K562 (cell line): ENCODE results near the gene EPHA2. TPM values are rescaled to one million over a fixed set of nuclear protein-coding genes. Genes with fewer than 3 reads are reported as not detected.

Source experiments
- HMGN3 ChIP-seq: IDR thresholded peaks from 2 replicates; pipeline ENCODE4 v1.6.1; 2011; ENCODE audit warnings: borderline replicate concordance, low read depth, mild to moderate bottlenecking, mixed read lengths, low read length; ENCODE audit not compliant: insufficient read length; ENCODE audit errors: extremely low read depth
- KDM5B ChIP-seq: fragments of 200-600 bp; sonication (generic); IDR thresholded peaks from 2 replicates; pipeline ENCODE4 v1.6.1; 2012; ENCODE audit warnings: low read depth, mild to moderate bottlenecking, moderate library complexity, low read length, control low read depth, inconsistent platforms; ENCODE audit not compliant: insufficient replicate concordance
- MIER1 ChIP-seq: fragments of 450-650 bp; IDR thresholded peaks from 2 replicates; pipeline ENCODE4 v1.6.1; 2016; ENCODE audit warnings: antibody characterized with exemption, mild to moderate bottlenecking, low read depth
- RBM15 ChIP-seq: fragments of 200-400 bp; formaldehyde crosslinking; IDR thresholded peaks from 2 replicates; pipeline ENCODE4 v1.6.1; 2018; ENCODE audit warnings: mild to moderate bottlenecking, low read length, moderate library complexity; ENCODE audit not compliant: insufficient read depth
- SAFB2 ChIP-seq: fragments of 200-400 bp; formaldehyde crosslinking; IDR thresholded peaks from 2 replicates; pipeline ENCODE4 v1.6.1; 2018; ENCODE audit warnings: borderline replicate concordance, low read length, low read depth, moderate library complexity; ENCODE audit not compliant: severe bottlenecking
- SMARCE1 ChIP-seq: fragments of 450-650 bp; IDR thresholded peaks from 2 replicates; pipeline ENCODE4 v1.7.1; 2016; ENCODE audit warnings: mild to moderate bottlenecking
- SREBF1 ChIP-seq: fragments of 150-350 bp; IDR thresholded peaks from 2 replicates; pipeline ENCODE4 v1.6.1; 2014; ENCODE audit warnings: antibody characterized with exemption, low read depth, low read length, borderline replicate concordance
- ZNF274 ChIP-seq: IDR thresholded peaks from 2 replicates; pipeline ENCODE4 v1.6.1; 2011; ENCODE audit warnings: low read depth, mild to moderate bottlenecking, low read length, moderate library complexity, borderline replicate concordance
- polyA plus RNA-seq, 8 experiments: library from polyadenylated mRNA; depleted of rRNA in 4 of 8; stranded (reverse) in 5 of 8; unstranded in 3 of 8; fragments of >200 nt; fragmentation: Nextera tagmentation in 2 of 8; fragmentation: Illumina TruSeq in 1 of 8; extraction: Ambion mirVana in 2 of 8; extraction: Trizol in 1 of 8; gene quantifications; 2 replicates each; pipeline versions ENCODE4 v1.2.1 to v1.2.3, GENCODE V29; 2011 to 2014; ENCODE audit warnings: inconsistent platforms in 1 of 8, missing spikeins in 1 of 8
- total RNA-seq, 7 experiments: library from RNA; depleted of rRNA in 6 of 7; stranded (reverse); fragments of >200 nt in 6 of 7; fragmentation: Illumina TruSeq in 2 of 7; extraction: Trizol in 2 of 7; gene quantifications; 2 replicates each; pipeline versions ENCODE4 v1.2.1 to v1.2.3, GENCODE V29; 2011 to 2021; ENCODE audit warnings: low replicate concordance in 1 of 7
- TF ChIP-seq, protein P1 (sequence below): sonication (generic); formaldehyde crosslinking; IDR thresholded peaks from 2 replicates; pipeline ENCODE4 v1.8.1; 2023; ENCODE audit warnings: mild to moderate bottlenecking, missing genetic modification reagents
- TF ChIP-seq, protein P2 (sequence below): sonication (generic); IDR thresholded peaks from 2 replicates; pipeline ENCODE4 v1.6.1; 2016
- TF ChIP-seq, protein P3 (sequence below): fragments of 450-650 bp; IDR thresholded peaks from 2 replicates; pipeline ENCODE4 v1.6.1; 2016; ENCODE audit warnings: mild to moderate bottlenecking, moderate library complexity

Gene EPHA2
- total and polyA plus RNA-seq, 9 of the 15 experiments (the other 6 are each of a cell fraction or from before 2014, with no cell fraction given): 0.04 to 0.40 (median 0.07) TPM; not detected in 4

DNA sequence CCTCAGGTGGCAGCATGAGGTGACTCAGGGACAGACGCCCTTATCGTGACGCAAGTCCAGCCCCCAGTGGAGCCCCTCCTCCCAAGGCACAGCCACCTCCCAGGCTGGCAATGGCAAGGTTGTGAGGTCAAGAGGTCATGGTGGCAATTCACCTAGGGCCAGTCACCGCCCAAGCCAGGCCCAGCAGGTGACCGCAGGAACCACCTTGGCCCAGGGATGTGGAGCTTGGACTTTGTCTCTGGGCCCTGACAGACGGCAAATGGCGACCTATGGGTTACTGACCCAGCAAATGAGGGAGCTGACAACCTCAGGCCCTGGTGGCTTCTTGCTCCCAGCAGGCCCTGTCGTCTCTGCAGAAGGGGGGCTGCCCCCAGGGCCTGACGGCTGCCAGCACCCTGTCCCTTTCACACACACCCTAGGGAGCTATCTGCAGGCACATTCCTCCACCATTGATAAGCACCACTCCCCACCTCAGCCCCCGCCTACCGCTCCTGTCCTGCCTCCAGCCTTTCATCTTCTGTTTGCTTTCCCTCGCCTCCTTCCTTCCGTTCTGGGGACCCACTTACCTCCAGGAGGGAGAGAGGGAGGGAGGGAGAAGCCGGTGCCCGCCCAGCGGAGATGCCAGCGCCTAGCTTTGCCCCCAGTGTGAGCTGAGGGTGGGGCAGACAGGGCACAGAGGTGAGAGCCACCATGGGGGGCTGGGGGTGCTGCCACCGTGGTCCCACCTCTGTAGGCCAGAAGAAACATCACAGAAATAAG is 12.1 kb downstream of the EPHA2 start (continued):
- TF ChIP-seq, protein P1, sequence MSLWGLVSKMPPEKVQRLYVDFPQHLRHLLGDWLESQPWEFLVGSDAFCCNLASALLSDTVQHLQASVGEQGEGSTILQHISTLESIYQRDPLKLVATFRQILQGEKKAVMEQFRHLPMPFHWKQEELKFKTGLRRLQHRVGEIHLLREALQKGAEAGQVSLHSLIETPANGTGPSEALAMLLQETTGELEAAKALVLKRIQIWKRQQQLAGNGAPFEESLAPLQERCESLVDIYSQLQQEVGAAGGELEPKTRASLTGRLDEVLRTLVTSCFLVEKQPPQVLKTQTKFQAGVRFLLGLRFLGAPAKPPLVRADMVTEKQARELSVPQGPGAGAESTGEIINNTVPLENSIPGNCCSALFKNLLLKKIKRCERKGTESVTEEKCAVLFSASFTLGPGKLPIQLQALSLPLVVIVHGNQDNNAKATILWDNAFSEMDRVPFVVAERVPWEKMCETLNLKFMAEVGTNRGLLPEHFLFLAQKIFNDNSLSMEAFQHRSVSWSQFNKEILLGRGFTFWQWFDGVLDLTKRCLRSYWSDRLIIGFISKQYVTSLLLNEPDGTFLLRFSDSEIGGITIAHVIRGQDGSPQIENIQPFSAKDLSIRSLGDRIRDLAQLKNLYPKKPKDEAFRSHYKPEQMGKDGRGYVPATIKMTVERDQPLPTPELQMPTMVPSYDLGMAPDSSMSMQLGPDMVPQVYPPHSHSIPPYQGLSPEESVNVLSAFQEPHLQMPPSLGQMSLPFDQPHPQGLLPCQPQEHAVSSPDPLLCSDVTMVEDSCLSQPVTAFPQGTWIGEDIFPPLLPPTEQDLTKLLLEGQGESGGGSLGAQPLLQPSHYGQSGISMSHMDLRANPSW (CRISPR knock-in tag): no peak
- no peak for TF ChIP-seq SAFB2
- no peak for TF ChIP-seq SREBF1
- peak; percentile 96 for TF ChIP-seq HMGN3
- peak; percentile 89 for TF ChIP-seq SMARCE1
- no peak for TF ChIP-seq ZNF274
- TF ChIP-seq, protein P2, sequence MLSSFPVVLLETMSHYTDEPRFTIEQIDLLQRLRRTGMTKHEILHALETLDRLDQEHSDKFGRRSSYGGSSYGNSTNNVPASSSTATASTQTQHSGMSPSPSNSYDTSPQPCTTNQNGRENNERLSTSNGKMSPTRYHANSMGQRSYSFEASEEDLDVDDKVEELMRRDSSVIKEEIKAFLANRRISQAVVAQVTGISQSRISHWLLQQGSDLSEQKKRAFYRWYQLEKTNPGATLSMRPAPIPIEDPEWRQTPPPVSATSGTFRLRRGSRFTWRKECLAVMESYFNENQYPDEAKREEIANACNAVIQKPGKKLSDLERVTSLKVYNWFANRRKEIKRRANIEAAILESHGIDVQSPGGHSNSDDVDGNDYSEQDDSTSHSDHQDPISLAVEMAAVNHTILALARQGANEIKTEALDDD: no peak
- TF ChIP-seq, protein P3, sequence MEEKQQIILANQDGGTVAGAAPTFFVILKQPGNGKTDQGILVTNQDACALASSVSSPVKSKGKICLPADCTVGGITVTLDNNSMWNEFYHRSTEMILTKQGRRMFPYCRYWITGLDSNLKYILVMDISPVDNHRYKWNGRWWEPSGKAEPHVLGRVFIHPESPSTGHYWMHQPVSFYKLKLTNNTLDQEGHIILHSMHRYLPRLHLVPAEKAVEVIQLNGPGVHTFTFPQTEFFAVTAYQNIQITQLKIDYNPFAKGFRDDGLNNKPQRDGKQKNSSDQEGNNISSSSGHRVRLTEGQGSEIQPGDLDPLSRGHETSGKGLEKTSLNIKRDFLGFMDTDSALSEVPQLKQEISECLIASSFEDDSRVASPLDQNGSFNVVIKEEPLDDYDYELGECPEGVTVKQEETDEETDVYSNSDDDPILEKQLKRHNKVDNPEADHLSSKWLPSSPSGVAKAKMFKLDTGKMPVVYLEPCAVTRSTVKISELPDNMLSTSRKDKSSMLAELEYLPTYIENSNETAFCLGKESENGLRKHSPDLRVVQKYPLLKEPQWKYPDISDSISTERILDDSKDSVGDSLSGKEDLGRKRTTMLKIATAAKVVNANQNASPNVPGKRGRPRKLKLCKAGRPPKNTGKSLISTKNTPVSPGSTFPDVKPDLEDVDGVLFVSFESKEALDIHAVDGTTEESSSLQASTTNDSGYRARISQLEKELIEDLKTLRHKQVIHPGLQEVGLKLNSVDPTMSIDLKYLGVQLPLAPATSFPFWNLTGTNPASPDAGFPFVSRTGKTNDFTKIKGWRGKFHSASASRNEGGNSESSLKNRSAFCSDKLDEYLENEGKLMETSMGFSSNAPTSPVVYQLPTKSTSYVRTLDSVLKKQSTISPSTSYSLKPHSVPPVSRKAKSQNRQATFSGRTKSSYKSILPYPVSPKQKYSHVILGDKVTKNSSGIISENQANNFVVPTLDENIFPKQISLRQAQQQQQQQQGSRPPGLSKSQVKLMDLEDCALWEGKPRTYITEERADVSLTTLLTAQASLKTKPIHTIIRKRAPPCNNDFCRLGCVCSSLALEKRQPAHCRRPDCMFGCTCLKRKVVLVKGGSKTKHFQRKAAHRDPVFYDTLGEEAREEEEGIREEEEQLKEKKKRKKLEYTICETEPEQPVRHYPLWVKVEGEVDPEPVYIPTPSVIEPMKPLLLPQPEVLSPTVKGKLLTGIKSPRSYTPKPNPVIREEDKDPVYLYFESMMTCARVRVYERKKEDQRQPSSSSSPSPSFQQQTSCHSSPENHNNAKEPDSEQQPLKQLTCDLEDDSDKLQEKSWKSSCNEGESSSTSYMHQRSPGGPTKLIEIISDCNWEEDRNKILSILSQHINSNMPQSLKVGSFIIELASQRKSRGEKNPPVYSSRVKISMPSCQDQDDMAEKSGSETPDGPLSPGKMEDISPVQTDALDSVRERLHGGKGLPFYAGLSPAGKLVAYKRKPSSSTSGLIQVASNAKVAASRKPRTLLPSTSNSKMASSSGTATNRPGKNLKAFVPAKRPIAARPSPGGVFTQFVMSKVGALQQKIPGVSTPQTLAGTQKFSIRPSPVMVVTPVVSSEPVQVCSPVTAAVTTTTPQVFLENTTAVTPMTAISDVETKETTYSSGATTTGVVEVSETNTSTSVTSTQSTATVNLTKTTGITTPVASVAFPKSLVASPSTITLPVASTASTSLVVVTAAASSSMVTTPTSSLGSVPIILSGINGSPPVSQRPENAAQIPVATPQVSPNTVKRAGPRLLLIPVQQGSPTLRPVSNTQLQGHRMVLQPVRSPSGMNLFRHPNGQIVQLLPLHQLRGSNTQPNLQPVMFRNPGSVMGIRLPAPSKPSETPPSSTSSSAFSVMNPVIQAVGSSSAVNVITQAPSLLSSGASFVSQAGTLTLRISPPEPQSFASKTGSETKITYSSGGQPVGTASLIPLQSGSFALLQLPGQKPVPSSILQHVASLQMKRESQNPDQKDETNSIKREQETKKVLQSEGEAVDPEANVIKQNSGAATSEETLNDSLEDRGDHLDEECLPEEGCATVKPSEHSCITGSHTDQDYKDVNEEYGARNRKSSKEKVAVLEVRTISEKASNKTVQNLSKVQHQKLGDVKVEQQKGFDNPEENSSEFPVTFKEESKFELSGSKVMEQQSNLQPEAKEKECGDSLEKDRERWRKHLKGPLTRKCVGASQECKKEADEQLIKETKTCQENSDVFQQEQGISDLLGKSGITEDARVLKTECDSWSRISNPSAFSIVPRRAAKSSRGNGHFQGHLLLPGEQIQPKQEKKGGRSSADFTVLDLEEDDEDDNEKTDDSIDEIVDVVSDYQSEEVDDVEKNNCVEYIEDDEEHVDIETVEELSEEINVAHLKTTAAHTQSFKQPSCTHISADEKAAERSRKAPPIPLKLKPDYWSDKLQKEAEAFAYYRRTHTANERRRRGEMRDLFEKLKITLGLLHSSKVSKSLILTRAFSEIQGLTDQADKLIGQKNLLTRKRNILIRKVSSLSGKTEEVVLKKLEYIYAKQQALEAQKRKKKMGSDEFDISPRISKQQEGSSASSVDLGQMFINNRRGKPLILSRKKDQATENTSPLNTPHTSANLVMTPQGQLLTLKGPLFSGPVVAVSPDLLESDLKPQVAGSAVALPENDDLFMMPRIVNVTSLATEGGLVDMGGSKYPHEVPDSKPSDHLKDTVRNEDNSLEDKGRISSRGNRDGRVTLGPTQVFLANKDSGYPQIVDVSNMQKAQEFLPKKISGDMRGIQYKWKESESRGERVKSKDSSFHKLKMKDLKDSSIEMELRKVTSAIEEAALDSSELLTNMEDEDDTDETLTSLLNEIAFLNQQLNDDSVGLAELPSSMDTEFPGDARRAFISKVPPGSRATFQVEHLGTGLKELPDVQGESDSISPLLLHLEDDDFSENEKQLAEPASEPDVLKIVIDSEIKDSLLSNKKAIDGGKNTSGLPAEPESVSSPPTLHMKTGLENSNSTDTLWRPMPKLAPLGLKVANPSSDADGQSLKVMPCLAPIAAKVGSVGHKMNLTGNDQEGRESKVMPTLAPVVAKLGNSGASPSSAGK: no peak
- TF ChIP-seq KDM5B: no peak
- no peak for TF ChIP-seq MIER1
- no peak for TF ChIP-seq RBM15
